H9 (cell line): ENCODE data around the gene MROH8. TPM values are rescaled to one million over a fixed set of nuclear protein-coding genes. Genes with fewer than 3 reads are reported as not detected.

Source experiments
- DNase-seq: peaks from one replicate; pipeline ENCODE4 v3.0.0-alpha.2; 2017
- H2AFZ ChIP-seq: one replicate; pipeline ENCODE4 v1.6.1; 2013; ENCODE audit warnings: mild to moderate bottlenecking, low read length, control low read depth, moderate library complexity
- H2AK5ac ChIP-seq: 2 replicates; pipeline ENCODE4 v1.6.1; 2013; ENCODE audit warnings: low read length, control low read depth, mixed read lengths; ENCODE audit not compliant: insufficient read length
- H2BK120ac ChIP-seq: one replicate; pipeline ENCODE4 v1.6.1; 2013; ENCODE audit warnings: low read depth, mild to moderate bottlenecking, low read length, control low read depth, inconsistent platforms; ENCODE audit not compliant: poor library complexity, severe bottlenecking
- H2BK12ac ChIP-seq: 2 replicates; pipeline ENCODE4 v1.6.1; 2013; ENCODE audit warnings: low read length, control low read depth, mixed read lengths, low read depth; ENCODE audit not compliant: insufficient read length
- H2BK15ac ChIP-seq: 2 replicates; pipeline ENCODE4 v1.6.1; 2013; ENCODE audit warnings: low read depth, low read length, control low read depth
- H2BK20ac ChIP-seq: one replicate; pipeline ENCODE4 v1.6.1; 2013; ENCODE audit warnings: low read depth, mild to moderate bottlenecking, low read length, control low read depth, inconsistent platforms; ENCODE audit not compliant: poor library complexity, severe bottlenecking
- H2BK5ac ChIP-seq: 2 replicates; pipeline ENCODE4 v1.6.1; 2013; ENCODE audit warnings: low read length, control low read depth, mixed read lengths; ENCODE audit not compliant: insufficient read length
- H3K14ac ChIP-seq: 2 replicates; pipeline ENCODE4 v1.6.1; 2013; ENCODE audit warnings: low read length, control low read depth; ENCODE audit not compliant: insufficient read depth
- H3K18ac ChIP-seq: 2 replicates; pipeline ENCODE4 v1.6.1; 2013; ENCODE audit warnings: low read depth, mild to moderate bottlenecking, mixed read lengths, low read length, control low read depth; ENCODE audit not compliant: insufficient read length
- H3K23ac ChIP-seq: 2 replicates; pipeline ENCODE4 v1.6.1; 2013; ENCODE audit warnings: low read length, control low read depth, mixed read lengths, low read depth; ENCODE audit not compliant: insufficient read length
- H3K23me2 ChIP-seq: 2 replicates; pipeline ENCODE4 v1.6.1; 2013; ENCODE audit warnings: low read depth, mild to moderate bottlenecking, mixed read lengths, low read length, control low read depth; ENCODE audit not compliant: insufficient read length, poor library complexity, severe bottlenecking
- H3K27ac ChIP-seq: 2 replicates; pipeline ENCODE4 v1.5.1; 2013; ENCODE audit warnings: low read length, control low read depth, mixed read lengths, low read depth; ENCODE audit not compliant: insufficient read length
- H3K27me3 ChIP-seq: 2 replicates; pipeline ENCODE4 v1.6.1; 2013; ENCODE audit warnings: low read length, control low read depth, inconsistent platforms; ENCODE audit not compliant: insufficient read depth
- H3K4ac ChIP-seq: 2 replicates; pipeline ENCODE4 v1.6.1; 2013; ENCODE audit warnings: low read depth, mild to moderate bottlenecking, control low read depth, inconsistent platforms, low read length, moderate library complexity
- H3K4me1 ChIP-seq: 2 replicates; pipeline ENCODE4 v1.6.1; 2013; ENCODE audit warnings: low read length, control low read depth, inconsistent platforms; ENCODE audit not compliant: insufficient read depth
- H3K4me2 ChIP-seq: 2 replicates; pipeline ENCODE4 v1.6.1; 2013; ENCODE audit warnings: low read length, control low read depth, mixed read lengths; ENCODE audit not compliant: insufficient read length, insufficient read depth
- H3K56ac ChIP-seq: 2 replicates; pipeline ENCODE4 v1.6.1; 2013; ENCODE audit warnings: low read depth, mild to moderate bottlenecking, mixed read lengths, low read length, control low read depth; ENCODE audit not compliant: insufficient read length
- H3K79me1 ChIP-seq: 2 replicates; pipeline ENCODE4 v1.6.1; 2013; ENCODE audit warnings: low read depth, mild to moderate bottlenecking, moderate library complexity, low read length, control low read depth, inconsistent platforms; ENCODE audit not compliant: insufficient read depth, poor library complexity, severe bottlenecking
- H3K79me2 ChIP-seq: 2 replicates; pipeline ENCODE4 v1.6.1; 2013; ENCODE audit warnings: low read length, control low read depth, inconsistent platforms; ENCODE audit not compliant: insufficient read depth
- H3K9ac ChIP-seq: 2 replicates; pipeline ENCODE4 v1.6.1; 2013; ENCODE audit warnings: low read length, control low read depth, mixed read lengths; ENCODE audit not compliant: insufficient read length; ENCODE audit errors: extremely low read depth
- H3K9me3 ChIP-seq: one replicate; pipeline ENCODE4 v1.6.1; 2013; ENCODE audit warnings: low read depth, low read length, inconsistent platforms; ENCODE audit not compliant: control insufficient read depth
- H3T11ph ChIP-seq: one replicate; pipeline ENCODE4 v1.6.1; 2013; ENCODE audit warnings: mild to moderate bottlenecking, low read length, control low read depth, inconsistent platforms
- H4K20me1 ChIP-seq: one replicate; pipeline ENCODE4 v1.6.1; 2013; ENCODE audit not compliant: control insufficient read depth, insufficient read length, insufficient read depth
- H4K5ac ChIP-seq: 2 replicates; pipeline ENCODE4 v1.6.1; 2013; ENCODE audit warnings: low read depth, mild to moderate bottlenecking, mixed read lengths, low read length, control low read depth; ENCODE audit not compliant: insufficient read length
- H4K8ac ChIP-seq: replicated peaks from 2 replicates; pipeline ENCODE4 v1.6.1; 2013; ENCODE audit warnings: low read length, control low read depth, mixed read lengths, low read depth; ENCODE audit not compliant: insufficient read length
- H4K91ac ChIP-seq: 2 replicates; pipeline ENCODE4 v1.6.1; 2013; ENCODE audit warnings: low read depth, mild to moderate bottlenecking, moderate library complexity, mixed read lengths, low read length, control low read depth; ENCODE audit not compliant: insufficient read length
- H3K27ac Mint-ChIP-seq, 3 experiments: 2 replicates in 2 of 3; 3 replicates in 1 of 3; pipeline ENCODE4 v1.8.0; 2020 to 2021; ENCODE audit warnings: mixed read lengths in 3 of 3, mild to moderate bottlenecking in 1 of 3, moderate library complexity in 1 of 3
- H3K27me3 Mint-ChIP-seq: 2 replicates; pipeline ENCODE4 v1.8.0; 2021; ENCODE audit warnings: low read depth, mild to moderate bottlenecking, moderate library complexity, mixed read lengths
- H3K36me3 Mint-ChIP-seq, 3 experiments: 2 replicates in 2 of 3; 3 replicates in 1 of 3; pipeline ENCODE4 v1.8.0; 2020 to 2021; ENCODE audit warnings: low read depth in 3 of 3, mixed read lengths in 3 of 3; ENCODE audit not compliant: insufficient read depth in 1 of 3
- H3K4me1 Mint-ChIP-seq, 2 experiments: 2 replicates each; pipeline ENCODE4 v1.8.0; 2020; ENCODE audit warnings: mixed read lengths in 2 of 2
- H3K4me3 Mint-ChIP-seq, 2 experiments: 2 replicates in 1 of 2; 3 replicates in 1 of 2; pipeline ENCODE4 v1.8.0; 2020 to 2021; ENCODE audit warnings: mild to moderate bottlenecking in 2 of 2, mixed read lengths in 2 of 2, moderate library complexity in 1 of 2
- H3K9me3 Mint-ChIP-seq, 2 experiments: 2 replicates in 1 of 2; 3 replicates in 1 of 2; pipeline ENCODE4 v1.8.0; 2020; ENCODE audit warnings: mild to moderate bottlenecking in 2 of 2, mixed read lengths in 2 of 2, moderate library complexity in 1 of 2
- WGBS: extraction: QIAGEN DNeasy Blood & Tissue Kit; methylation state at CpG from one replicate; pipeline ENCODE4 v1.1.7; 2013; ENCODE audit warnings: missing lambda C conversion rate, low lambda C conversion rate, mixed read lengths; ENCODE audit not compliant: insufficient read length; ENCODE audit errors: extremely low coverage; 5-methylcytosine and 5-hydroxymethylcytosine counted together
- total RNA-seq: library from RNA; stranded (reverse); gene quantifications from 2 replicates; pipeline ENCODE4 v1.2.1, GENCODE V29; 2021
- TF ChIP-seq, protein P1 (sequence below): fragments of 200-600 bp; sonication (generic); conservative IDR thresholded peaks from 3 replicates; pipeline ENCODE4 v1.8.0; 2021; ENCODE audit warnings: antibody characterized with exemption, mild to moderate bottlenecking

The MROH8 gene
- total RNA-seq, 1 experiment from 2014 or later: 0.90 TPM

DNA sequence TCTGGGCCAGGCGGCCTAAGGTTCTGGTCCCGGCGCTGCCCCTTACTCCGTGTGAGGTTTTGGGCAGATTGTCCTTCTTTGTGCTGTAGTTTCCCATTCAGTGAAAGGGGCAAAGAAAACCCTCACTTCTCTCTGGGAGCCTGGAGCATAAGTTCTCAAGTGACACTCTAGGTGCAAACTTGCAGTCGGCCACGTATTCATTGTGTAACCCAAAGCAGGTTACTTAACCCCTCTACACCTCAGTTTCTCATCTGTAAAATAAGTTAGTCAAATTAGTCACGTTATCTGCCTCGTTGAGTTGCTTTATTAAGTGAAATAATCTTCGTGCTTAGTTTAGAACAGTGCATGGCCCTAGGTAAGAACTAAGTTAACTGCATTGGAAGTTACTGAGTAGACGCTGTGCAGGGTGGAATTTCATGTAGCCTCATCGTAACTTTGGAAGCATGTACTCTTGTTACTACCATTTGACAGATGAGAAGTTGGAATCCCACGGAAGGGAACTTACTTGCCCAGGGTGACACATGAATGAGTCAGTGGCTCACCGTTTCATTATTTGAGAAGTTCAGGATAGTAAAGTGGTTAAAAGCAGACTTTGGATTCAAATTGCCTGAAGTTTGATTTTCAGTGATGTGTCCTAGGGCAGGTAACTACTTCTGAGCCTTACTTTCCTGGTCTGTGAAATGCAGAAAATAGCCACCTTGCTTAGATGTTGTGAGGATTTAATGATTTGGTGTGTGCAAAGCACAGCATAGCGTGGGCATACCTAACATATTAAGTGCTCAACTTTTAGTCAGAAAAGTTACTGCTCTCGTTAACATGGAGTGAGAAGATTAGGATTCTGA lies 556 bp upstream of the MROH8 start:
- H4K91ac ChIP-seq: no peak overlapping the region
- no peak overlapping the region for H3K18ac ChIP-seq
- peak overlapping the region; percentile 92 for H3K9ac ChIP-seq
- no peak overlapping the region for H2BK5ac ChIP-seq
- no peak overlapping the region for H2BK20ac ChIP-seq
- H3K14ac ChIP-seq: no peak overlapping the region; the same call in 1 of the 2 replicates
- no peaks in the 10 kb centered on the region for H3K9me3 ChIP-seq
- H2AK5ac ChIP-seq: no peak overlapping the region
- peaks cover 21% of the 10 kb centered on the region for H3K79me2 ChIP-seq
- H2BK120ac ChIP-seq: no peak overlapping the region
- DNase-seq: no peak
- H3K4me2 ChIP-seq: peak overlapping the region; percentile 100
- H3K27me3 Mint-ChIP-seq: no peaks in the 10 kb centered on the region; the same call in 1 of the 2 replicates
- peaks cover 14 to 18% of the 10 kb centered on the region in 2 experiments for H3K4me1 Mint-ChIP-seq
- peak overlapping the region; percentile 95 for H3K4me3 Mint-ChIP-seq
- H3K4ac ChIP-seq: no peak overlapping the region
- no peak overlapping the region for H4K8ac ChIP-seq
- peaks cover 10% of the 10 kb centered on the region for H3K23me2 ChIP-seq
- H2AFZ ChIP-seq: no peak overlapping the region
- H4K20me1 ChIP-seq: peaks cover 2% of the 10 kb centered on the region
- peak overlapping the region; percentile 20 for H3K56ac ChIP-seq
- H3K36me3 Mint-ChIP-seq: peaks cover 16 to 26% (median 23%) of the 10 kb centered on the region in 3 experiments
- H3K27ac ChIP-seq: no peak overlapping the region
- no peaks in the 10 kb centered on the region; the same call in 1 of the 2 replicates for H3K4me1 ChIP-seq
- no peak overlapping the region for H4K5ac ChIP-seq
- no peaks in the 10 kb centered on the region for H3K27me3 ChIP-seq
- no peaks in the 10 kb centered on the region for H3K9me3 Mint-ChIP-seq
- peaks cover 1% of the 10 kb centered on the region for H3K79me1 ChIP-seq
- H3K23ac ChIP-seq: no peak overlapping the region
- H3T11ph ChIP-seq: no peak overlapping the region
- H3K27ac Mint-ChIP-seq: peak overlapping the region in 2 of 3 experiments; percentile 90 to 98; a peak in 4 of 7 replicates
- H2BK12ac ChIP-seq: no peak overlapping the region
- no CpG with 5 or more reads among the region's 15 CpGs for WGBS
- H2BK15ac ChIP-seq: no peak overlapping the region
- TF ChIP-seq, protein P1, sequence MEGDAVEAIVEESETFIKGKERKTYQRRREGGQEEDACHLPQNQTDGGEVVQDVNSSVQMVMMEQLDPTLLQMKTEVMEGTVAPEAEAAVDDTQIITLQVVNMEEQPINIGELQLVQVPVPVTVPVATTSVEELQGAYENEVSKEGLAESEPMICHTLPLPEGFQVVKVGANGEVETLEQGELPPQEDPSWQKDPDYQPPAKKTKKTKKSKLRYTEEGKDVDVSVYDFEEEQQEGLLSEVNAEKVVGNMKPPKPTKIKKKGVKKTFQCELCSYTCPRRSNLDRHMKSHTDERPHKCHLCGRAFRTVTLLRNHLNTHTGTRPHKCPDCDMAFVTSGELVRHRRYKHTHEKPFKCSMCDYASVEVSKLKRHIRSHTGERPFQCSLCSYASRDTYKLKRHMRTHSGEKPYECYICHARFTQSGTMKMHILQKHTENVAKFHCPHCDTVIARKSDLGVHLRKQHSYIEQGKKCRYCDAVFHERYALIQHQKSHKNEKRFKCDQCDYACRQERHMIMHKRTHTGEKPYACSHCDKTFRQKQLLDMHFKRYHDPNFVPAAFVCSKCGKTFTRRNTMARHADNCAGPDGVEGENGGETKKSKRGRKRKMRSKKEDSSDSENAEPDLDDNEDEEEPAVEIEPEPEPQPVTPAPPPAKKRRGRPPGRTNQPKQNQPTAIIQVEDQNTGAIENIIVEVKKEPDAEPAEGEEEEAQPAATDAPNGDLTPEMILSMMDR: no peak
